Parathyroid adenoma (tissue), 2 donors: ENCODE results near the gene PCCA.

Experiments
- H2AFZ ChIP-seq: fragments of 300-600 bp; sonication (generic); one replicate; pipeline ENCODE4 v1.7.0; 2017; ENCODE audit warnings: antibody characterized with exemption, mild to moderate bottlenecking
- H3K27ac ChIP-seq: fragments of 300-600 bp; sonication (generic); one replicate; pipeline ENCODE4 v1.7.0; 2017
- H3K27me3 ChIP-seq: fragments of 300-600 bp; sonication (generic); one replicate; pipeline ENCODE4 v1.7.0; 2017; ENCODE audit warnings: low read length; ENCODE audit not compliant: control insufficient read depth, insufficient read depth
- H3K36me3 ChIP-seq: fragments of 300-600 bp; sonication (generic); one replicate; pipeline ENCODE4 v1.7.0; 2017; ENCODE audit warnings: low read length; ENCODE audit not compliant: control insufficient read depth, insufficient read depth
- H3K4me1 ChIP-seq: fragments of 300-600 bp; sonication (generic); one replicate; pipeline ENCODE4 v1.7.0; 2017; ENCODE audit warnings: control low read depth
- H3K4me2 ChIP-seq: fragments of 300-600 bp; sonication (generic); one replicate; pipeline ENCODE4 v1.7.0; 2017; ENCODE audit warnings: low read length
- H3K4me3 ChIP-seq: fragments of 300-600 bp; sonication (generic); one replicate; pipeline ENCODE4 v1.7.0; 2017; ENCODE audit warnings: low read depth, low read length
- H3K79me2 ChIP-seq: fragments of 300-600 bp; sonication (generic); one replicate; pipeline ENCODE4 v1.7.0; 2017; ENCODE audit warnings: control low read depth
- H3K9ac ChIP-seq: fragments of 300-600 bp; sonication (generic); one replicate; pipeline ENCODE4 v1.7.0; 2017; ENCODE audit warnings: mild to moderate bottlenecking
- H3K9me3 ChIP-seq: fragments of 300-600 bp; sonication (generic); one replicate; pipeline ENCODE4 v1.7.0; 2017; ENCODE audit warnings: low read length; ENCODE audit not compliant: control insufficient read depth
- CTCF ChIP-seq: fragments of 300-600 bp; sonication (generic); IDR thresholded peaks from one replicate; pipeline ENCODE4 v1.7.0; 2017; ENCODE audit warnings: antibody characterized with exemption, mild to moderate bottlenecking
- donor health status: primary hyperparathyroidism.

Gene PCCA

GRCh38 chr13:100506600-100507422 lies 417.9 kb downstream of the PCCA start:
- H3K9ac ChIP-seq, result no peak overlapping the region
- H3K27ac ChIP-seq, result no peak overlapping the region
- H3K4me1 ChIP-seq, result no peaks in the 10 kb centered on the region
- no peaks in the 10 kb centered on the region for H3K36me3 ChIP-seq
- H3K79me2 ChIP-seq, result no peaks in the 10 kb centered on the region
- no peak overlapping the region for H2AFZ ChIP-seq
- H3K4me3 ChIP-seq, result no peak overlapping the region
- H3K9me3 ChIP-seq, result no peaks in the 10 kb centered on the region
- H3K27me3 ChIP-seq, result no peaks in the 10 kb centered on the region
- no peak overlapping the region for H3K4me2 ChIP-seq
- no peak for TF ChIP-seq CTCF

GRCh38 chr13:100508455-100508854 lies 419.6 kb downstream of the PCCA start:
- Histone ChIP-seq H3K79me2 (no peaks in the 10 kb centered on the region), H3K27ac (no peak overlapping the region), H3K4me2 (no peak overlapping the region), H3K4me3 (no peak overlapping the region), H3K27me3 (no peaks in the 10 kb centered on the region), H2AFZ (no peak overlapping the region), H3K36me3 (no peaks in the 10 kb centered on the region), H3K9me3 (no peaks in the 10 kb centered on the region), H3K9ac (no peak overlapping the region), H3K4me1 (no peaks in the 10 kb centered on the region)
- no peak for TF ChIP-seq CTCF

- Histone ChIP-seq H3K4me3 (no peak overlapping the region), H3K79me2 (no peaks in the 10 kb centered on the region), H3K9ac (no peak overlapping the region), H3K36me3 (no peaks in the 10 kb centered on the region), H2AFZ (no peak overlapping the region), H3K4me2 (no peak overlapping the region), H3K27me3 (no peaks in the 10 kb centered on the region), H3K9me3 (no peaks in the 10 kb centered on the region), H3K27ac (no peak overlapping the region), H3K4me1 (no peaks in the 10 kb centered on the region)
- no peak for TF ChIP-seq CTCF
Measured at GRCh38 chr13:100508996-100509395, 420.1 kb downstream of the PCCA start.

- Histone ChIP-seq H2AFZ (no peak overlapping the region), H3K9ac (no peak overlapping the region)
Measured at GRCh38 chr13:100510208-100510957, 421.5 kb downstream of the PCCA start.

More at GRCh38 chr13:100510208-100510957, 421.5 kb downstream of the PCCA start:
- Histone ChIP-seq H3K79me2 (no peaks in the 10 kb centered on the region), H3K4me2 (no peak overlapping the region), H3K4me1 (no peaks in the 10 kb centered on the region), H3K4me3 (no peak overlapping the region), H3K27ac (no peak overlapping the region), H3K36me3 (no peaks in the 10 kb centered on the region), H3K27me3 (no peaks in the 10 kb centered on the region), H3K9me3 (no peaks in the 10 kb centered on the region)
- TF ChIP-seq CTCF, result no peak
